Measurements from ENCODE around the gene GZMH. TPM values are rescaled to one million over a fixed set of nuclear protein-coding genes. Genes with fewer than 3 reads are reported as not detected.

Gene GZMH
- total and polyA plus RNA-seq, 7 experiments from 2014 or later = 0.70 to 67.6 (median 1.6) TPM

- intact Hi-C loops (cut with micrococcal nuclease) = no loop called here
Measured at GRCh38 chr14:24613747-24614146, 4.3 kb upstream of the GZMH start.

GRCh38 chr14:24613241-24613640 is 3.8 kb upstream of the GZMH start:
- Histone ChIP-seq H3K27ac (ENCODE audit: low read depth, low read length) (no peak overlapping the region), H3K9me3 (ENCODE audit: control insufficient read depth in 2 of 3, low read length in 3 of 3) (no peaks in the 10 kb centered on the region), H3K36me3 (ENCODE audit: control insufficient read depth in 2 of 3, insufficient read depth in 3 of 3, low read length in 3 of 3) (no peaks in the 10 kb centered on the region), H3K4me3 (ENCODE audit: low read length) (no peak overlapping the region), H3K27me3 (ENCODE audit: control insufficient read depth in 2 of 2, insufficient read depth in 2 of 2, low read length in 2 of 2) (no peaks in the 10 kb centered on the region), H3K4me1 (ENCODE audit: control insufficient read depth in 2 of 2, insufficient read depth in 2 of 2, low read length in 2 of 2) (peaks cover 0 to 46% of the 10 kb centered on the region in 2 donors)
- no peak for ATAC-seq
- no peak for DNase-seq
- Mint-ChIP-seq H3K4me3 (no peak overlapping the region), H3K27me3 (no peaks in the 10 kb centered on the region), H3K36me3 (peaks cover 0 to 7% (median 0%) of the 10 kb centered on the region in 5 donors), H3K4me1 (peaks cover 0 to 44% (median 0%) of the 10 kb centered on the region in 7 donors), H3K9me3 (peaks cover 0 to 8% (median 0%) of the 10 kb centered on the region in 11 donors), H3K27ac (no peak overlapping the region)
- intact Hi-C loops (cut with micrococcal nuclease) = no loop called here
- ChIA-PET CTCF (no interaction called here), POLR2A (no interaction called here)

More at GRCh38 chr14:24613747-24614146, 4.3 kb upstream of the GZMH start:
- Histone ChIP-seq H3K27ac (ENCODE audit: low read depth, low read length) (no peak overlapping the region), H3K9me3 (ENCODE audit: control insufficient read depth in 2 of 3, low read length in 3 of 3) (no peaks in the 10 kb centered on the region), H3K4me1 (ENCODE audit: control insufficient read depth in 2 of 2, insufficient read depth in 2 of 2, low read length in 2 of 2) (peaks cover 0 to 41% of the 10 kb centered on the region in 2 donors), H3K4me3 (ENCODE audit: low read length) (no peak overlapping the region), H3K27me3 (ENCODE audit: control insufficient read depth in 2 of 2, insufficient read depth in 2 of 2, low read length in 2 of 2) (no peaks in the 10 kb centered on the region), H3K36me3 (ENCODE audit: control insufficient read depth in 2 of 3, insufficient read depth in 3 of 3, low read length in 3 of 3) (no peaks in the 10 kb centered on the region)
- no peak for ATAC-seq
- ChIA-PET CTCF (no interaction called here), POLR2A (no interaction called here)
- peaks cover 0 to 10% (median 0%) of the 10 kb centered on the region in 5 donors for H3K36me3 Mint-ChIP-seq
- H3K4me3 Mint-ChIP-seq = no peak overlapping the region
- peak overlapping the region in 1 of 9 donors; percentile 51 for H3K27ac Mint-ChIP-seq
- no peak for DNase-seq
- H3K9me3 Mint-ChIP-seq = peaks cover 0 to 9% (median 0%) of the 10 kb centered on the region in 11 donors
- H3K27me3 Mint-ChIP-seq = no peaks in the 10 kb centered on the region
- peaks cover 0 to 38% (median 0%) of the 10 kb centered on the region in 7 donors for H3K4me1 Mint-ChIP-seq

GRCh38 chr14:24612196-24612595 is 2.7 kb upstream of the GZMH start:
- H3K9me3 Mint-ChIP-seq = peaks cover 0 to 8% (median 0%) of the 10 kb centered on the region in 11 donors
- ChIA-PET POLR2A (interaction anchor here (0.8 kb wide), 1 partner anchor 47 kb away, joined by 5 read pairs; no protein-coding TSS in a partner anchor), CTCF (no interaction called here)
- Histone ChIP-seq H3K27me3 (ENCODE audit: control insufficient read depth in 2 of 2, insufficient read depth in 2 of 2, low read length in 2 of 2) (no peaks in the 10 kb centered on the region), H3K27ac (ENCODE audit: low read depth, low read length) (no peak overlapping the region), H3K36me3 (ENCODE audit: control insufficient read depth in 2 of 3, insufficient read depth in 3 of 3, low read length in 3 of 3) (no peaks in the 10 kb centered on the region), H3K9me3 (ENCODE audit: control insufficient read depth in 2 of 3, low read length in 3 of 3) (no peaks in the 10 kb centered on the region), H3K4me3 (ENCODE audit: low read length) (no peak overlapping the region), H3K4me1 (ENCODE audit: control insufficient read depth in 2 of 2, insufficient read depth in 2 of 2, low read length in 2 of 2) (peaks cover 0 to 57% of the 10 kb centered on the region in 2 donors)
- intact Hi-C loops (cut with micrococcal nuclease) = no loop called here
- H3K27me3 Mint-ChIP-seq = no peaks in the 10 kb centered on the region
- H3K27ac Mint-ChIP-seq = peak overlapping the region in 1 of 9 donors; percentile 39
- peaks cover 0 to 54% (median 0%) of the 10 kb centered on the region in 7 donors for H3K4me1 Mint-ChIP-seq
- ATAC-seq (no peak), DNase-seq (no peak)
- peaks cover 0 to 1% (median 0%) of the 10 kb centered on the region in 5 donors for H3K36me3 Mint-ChIP-seq
- no peak overlapping the region for H3K4me3 Mint-ChIP-seq

GRCh38 chr14:24607635-24608514 is 1.6 kb downstream of the GZMH start:
- POLR2A ChIA-PET = no interaction called here
- DNase-seq (no peak), ATAC-seq (no peak)
- H3K27ac ChIP-seq (ENCODE audit: low read depth, low read length) = no peak overlapping the region
- H3K9me3 ChIP-seq (ENCODE audit: control insufficient read depth in 2 of 3, low read length in 3 of 3) = no peaks in the 10 kb centered on the region
- peaks cover 0 to 66% (median 3%) of the 10 kb centered on the region in 7 donors for H3K4me1 Mint-ChIP-seq
- peaks cover 0 to 8% (median 0%) of the 10 kb centered on the region in 11 donors for H3K9me3 Mint-ChIP-seq
- no peaks in the 10 kb centered on the region for H3K36me3 ChIP-seq (ENCODE audit: control insufficient read depth in 2 of 3, insufficient read depth in 3 of 3, low read length in 3 of 3)
- H3K36me3 Mint-ChIP-seq = peaks cover 0 to 3% (median 0%) of the 10 kb centered on the region in 5 donors
- no peaks in the 10 kb centered on the region for H3K27me3 Mint-ChIP-seq
- intact Hi-C loops (cut with micrococcal nuclease) = loop anchor here (5.0 kb wide), 2 partner anchors 84 to 524 kb away; no protein-coding TSS in a partner anchor
- peaks cover 0 to 65% of the 10 kb centered on the region in 2 donors for H3K4me1 ChIP-seq (ENCODE audit: control insufficient read depth in 2 of 2, insufficient read depth in 2 of 2, low read length in 2 of 2)
- peak overlapping the region in 2 of 9 donors; percentile 19 to 86 for H3K27ac Mint-ChIP-seq
- H3K4me3 ChIP-seq (ENCODE audit: low read length) = peak overlapping the region; percentile 12
- CTCF ChIA-PET = interaction anchor here (1.0 kb wide), 1 partner anchor 68 kb away, joined by 3 read pairs; no protein-coding TSS in a partner anchor
- no peaks in the 10 kb centered on the region for H3K27me3 ChIP-seq (ENCODE audit: control insufficient read depth in 2 of 2, insufficient read depth in 2 of 2, low read length in 2 of 2)
- H3K4me3 Mint-ChIP-seq = peak overlapping the region in 2 of 10 donors; percentile 64 to 78

- Mint-ChIP-seq H3K4me3 (peak overlapping the region in 2 of 10 donors; percentile 64 to 78), H3K36me3 (peaks cover 0 to 3% (median 0%) of the 10 kb centered on the region in 5 donors), H3K4me1 (peaks cover 0 to 59% (median 3%) of the 10 kb centered on the region in 7 donors), H3K27ac (peak overlapping the region in 2 of 9 donors; percentile 49 to 86), H3K9me3 (peaks cover 0 to 8% (median 0%) of the 10 kb centered on the region in 11 donors), H3K27me3 (no peaks in the 10 kb centered on the region)
- Histone ChIP-seq H3K9me3 (ENCODE audit: control insufficient read depth in 2 of 3, low read length in 3 of 3) (no peaks in the 10 kb centered on the region), H3K27ac (ENCODE audit: low read depth, low read length) (no peak overlapping the region), H3K4me1 (ENCODE audit: control insufficient read depth in 2 of 2, insufficient read depth in 2 of 2, low read length in 2 of 2) (peaks cover 0 to 57% of the 10 kb centered on the region in 2 donors), H3K4me3 (ENCODE audit: low read length) (peak overlapping the region; percentile 31), H3K36me3 (ENCODE audit: control insufficient read depth in 2 of 3, insufficient read depth in 3 of 3, low read length in 3 of 3) (no peaks in the 10 kb centered on the region), H3K27me3 (ENCODE audit: control insufficient read depth in 2 of 2, insufficient read depth in 2 of 2, low read length in 2 of 2) (no peaks in the 10 kb centered on the region)
- ChIA-PET CTCF (interaction anchor here (1.9 to 2.1 kb wide), 2 partner anchors 74 to 87 kb away, joined by 4 to 10 read pairs; no protein-coding TSS in a partner anchor), POLR2A (no interaction called here)
- intact Hi-C loops (cut with micrococcal nuclease) = loop anchor here (5.0 kb wide), 2 partner anchors 85 to 525 kb away; no protein-coding TSS in a partner anchor
- DNase-seq = no peak
- peak; percentile 49 for ATAC-seq
Measured at GRCh38 chr14:24607081-24607480, 2.4 kb downstream of the GZMH start.

- CTCF ChIA-PET = interaction anchor here (0.7 to 2.1 kb wide), 6 partner anchors 26 to 87 kb away, joined by 3 to 10 read pairs (median 4); no protein-coding TSS in a partner anchor
- intact Hi-C loops (cut with micrococcal nuclease) = loop anchor here (5.0 kb wide), 2 partner anchors 86 to 526 kb away; no protein-coding TSS in a partner anchor
- Mint-ChIP-seq H3K4me3 (peak overlapping the region in 2 of 10 donors; percentile 40 to 85), H3K27me3 (peaks cover 0 to 4% (median 0%) of the 10 kb centered on the region in 5 donors), H3K9me3 (peaks cover 0 to 5% (median 0%) of the 10 kb centered on the region in 11 donors), H3K36me3 (peaks cover 0 to 2% (median 0%) of the 10 kb centered on the region in 5 donors), H3K4me1 (peaks cover 0 to 56% (median 3%) of the 10 kb centered on the region in 7 donors), H3K27ac (peak overlapping the region in 4 of 9 donors; percentile 18 to 86 (median 56))
- H3K4me1 ChIP-seq (ENCODE audit: control insufficient read depth in 2 of 2, insufficient read depth in 2 of 2, low read length in 2 of 2) = peaks cover 0 to 51% of the 10 kb centered on the region in 2 donors
- no peaks in the 10 kb centered on the region for H3K9me3 ChIP-seq (ENCODE audit: control insufficient read depth in 2 of 3, low read length in 3 of 3)
- ATAC-seq (no peak), DNase-seq (no peak)
- H3K27me3 ChIP-seq (ENCODE audit: control insufficient read depth in 2 of 2, insufficient read depth in 2 of 2, low read length in 2 of 2) = no peaks in the 10 kb centered on the region
- H3K27ac ChIP-seq (ENCODE audit: low read depth, low read length) = no peak overlapping the region
- no peak overlapping the region for H3K4me3 ChIP-seq (ENCODE audit: low read length)
- POLR2A ChIA-PET = no interaction called here
- H3K36me3 ChIP-seq (ENCODE audit: control insufficient read depth in 2 of 3, insufficient read depth in 3 of 3, low read length in 3 of 3) = no peaks in the 10 kb centered on the region
Measured at GRCh38 chr14:24606297-24606696, 3.2 kb downstream of the GZMH start.
